Body of pancreas (tissue), 4 donors: ENCODE data around the gene IL1RAPL2. TPM values are rescaled to one million over a fixed set of nuclear protein-coding genes. Genes with fewer than 3 reads are reported as not detected.

Experiments used
- ATAC-seq: fragments of 150-250 bp; one replicate; pipeline ENCODE4 v1.9.1; 2016
- DNase-seq, 4 donors: peaks; one replicate each; pipeline ENCODE4 v3.0.0-alpha.2; 2019
- H3K27ac ChIP-seq, 4 donors: fragments of 200-600 bp; sonication (generic); 1 replicate in 3 of 4; 2 replicates in 1 of 4; pipeline versions ENCODE4 v1.5.1 to v1.6.1; 2016 to 2019; ENCODE audit warnings: mild to moderate bottlenecking in 1 of 4, mixed read lengths in 1 of 4, moderate library complexity in 1 of 4
- H3K27me3 ChIP-seq, 2 donors: fragments of 200-600 bp; sonication (generic); one replicate each; pipeline ENCODE4 v1.6.0; 2016; ENCODE audit warnings: mild to moderate bottlenecking in 1 of 2
- H3K36me3 ChIP-seq, 2 donors: fragments of 200-600 bp; sonication (generic); replicated peaks in 1 of 2; 2 replicates each; pipeline ENCODE4 v1.5.1; 2016; ENCODE audit warnings: low read depth in 2 of 2; ENCODE audit not compliant: insufficient read depth in 1 of 2
- H3K4me1 ChIP-seq: fragments of 200-600 bp; sonication (generic); one replicate; pipeline ENCODE4 v1.6.0; 2016
- H3K4me3 ChIP-seq, 2 donors: fragments of 200-600 bp; sonication (generic); 1 replicate in 1 of 2; 2 replicates in 1 of 2; pipeline ENCODE4 v1.5.1; 2016 to 2019
- H3K9me3 ChIP-seq, 3 donors: fragments of 200-600 bp; sonication (generic); 1 replicate in 2 of 3; 2 replicates in 1 of 3; pipeline ENCODE4 v1.5.1; 2016
- POLR2A ChIP-seq, 3 donors: fragments of 450-650 bp; IDR thresholded peaks; one replicate each; pipeline ENCODE4 v1.6.1; 2016; ENCODE audit warnings: antibody characterized with exemption in 3 of 3, mild to moderate bottlenecking in 2 of 3
- WGBS, 2 donors: methylation state at CpG; one replicate each; pipeline ENCODE4 v1.1.5; 2017; 5-methylcytosine and 5-hydroxymethylcytosine counted together
- intact Hi-C: fragments of 100-400 bp; cut with DNase I; formaldehyde crosslinking; loops from one replicate; pipeline ENCODE4 v1.15.1; 2023
- total RNA-seq, 2 donors: library from RNA; depleted of rRNA; stranded (reverse); fragments of >200 nt; gene quantifications; one replicate each; pipeline ENCODE4 v1.1.0, GENCODE V29; 2016
- TF ChIP-seq, protein P1 (sequence below), 7 experiments: fragments of 450-650 bp in 4 of 7; fragments of 200-600 bp in 3 of 7; sonication (generic) in 3 of 7; IDR thresholded peaks; one replicate each; pipeline ENCODE4 v1.5.1; 2016 to 2019; ENCODE audit warnings: antibody characterized with exemption in 7 of 7

Gene IL1RAPL2
- total RNA-seq, 2 donors from 2014 or later, result not detected

DNA sequence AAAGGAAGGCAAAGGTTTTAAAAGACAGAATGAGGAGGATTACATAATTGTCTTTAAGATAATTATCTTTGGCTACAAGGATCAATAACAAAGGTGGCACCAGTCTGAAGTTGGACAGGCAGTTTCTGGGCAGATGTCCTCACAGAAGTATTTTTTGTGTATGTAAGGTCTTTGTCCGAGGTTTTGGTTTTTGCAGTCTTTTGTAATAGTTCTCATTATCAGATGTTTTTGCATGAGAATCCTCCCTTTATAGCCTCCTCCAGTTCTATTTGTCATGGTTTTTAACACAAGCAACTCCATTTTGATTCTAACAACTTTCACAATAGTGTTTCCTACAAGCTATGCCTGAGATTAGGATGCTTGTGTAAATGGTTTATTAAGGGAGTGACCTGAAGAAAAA lies 286.2 kb downstream of the IL1RAPL2 start:
- Histone ChIP-seq H3K27ac (no peak overlapping the region), H3K4me1 (no peaks in the 10 kb centered on the region), H3K9me3 (no peaks in the 10 kb centered on the region), H3K36me3 (no peaks in the 10 kb centered on the region), H3K4me3 (no peak overlapping the region), H3K27me3 (no peaks in the 10 kb centered on the region)
- WGBS, 2 donors, result 57 to 67% methylated on average over 1 of the region's 1 CpG
- TF ChIP-seq POLR2A (IDR thresholded peaks at IDR 0.05), result no peak
- TF ChIP-seq, protein P1, sequence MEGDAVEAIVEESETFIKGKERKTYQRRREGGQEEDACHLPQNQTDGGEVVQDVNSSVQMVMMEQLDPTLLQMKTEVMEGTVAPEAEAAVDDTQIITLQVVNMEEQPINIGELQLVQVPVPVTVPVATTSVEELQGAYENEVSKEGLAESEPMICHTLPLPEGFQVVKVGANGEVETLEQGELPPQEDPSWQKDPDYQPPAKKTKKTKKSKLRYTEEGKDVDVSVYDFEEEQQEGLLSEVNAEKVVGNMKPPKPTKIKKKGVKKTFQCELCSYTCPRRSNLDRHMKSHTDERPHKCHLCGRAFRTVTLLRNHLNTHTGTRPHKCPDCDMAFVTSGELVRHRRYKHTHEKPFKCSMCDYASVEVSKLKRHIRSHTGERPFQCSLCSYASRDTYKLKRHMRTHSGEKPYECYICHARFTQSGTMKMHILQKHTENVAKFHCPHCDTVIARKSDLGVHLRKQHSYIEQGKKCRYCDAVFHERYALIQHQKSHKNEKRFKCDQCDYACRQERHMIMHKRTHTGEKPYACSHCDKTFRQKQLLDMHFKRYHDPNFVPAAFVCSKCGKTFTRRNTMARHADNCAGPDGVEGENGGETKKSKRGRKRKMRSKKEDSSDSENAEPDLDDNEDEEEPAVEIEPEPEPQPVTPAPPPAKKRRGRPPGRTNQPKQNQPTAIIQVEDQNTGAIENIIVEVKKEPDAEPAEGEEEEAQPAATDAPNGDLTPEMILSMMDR (IDR thresholded peaks at IDR 0.05), result no peak
- ATAC-seq (no peak), DNase-seq (no peak)
- intact Hi-C loops, result no loop called here

DNA sequence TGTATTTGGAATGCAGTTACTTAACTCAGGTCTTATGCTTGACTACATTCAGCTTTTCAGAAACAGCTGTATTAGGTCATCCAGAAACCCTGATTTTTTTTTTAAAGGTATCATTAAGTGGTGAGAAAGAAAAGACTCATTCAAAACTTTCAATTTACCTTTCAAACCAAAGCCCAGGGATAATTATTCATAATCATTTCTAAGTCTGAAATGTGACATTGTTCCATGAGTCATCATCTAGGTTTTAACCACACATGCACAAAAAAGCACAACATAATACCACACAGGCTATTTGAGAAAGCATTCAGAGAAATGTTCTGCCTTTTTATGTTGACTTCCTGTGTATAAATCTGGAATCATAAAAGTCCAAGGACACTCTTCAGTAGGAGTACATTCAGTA lies 288.2 kb downstream of the IL1RAPL2 start:
- DNase-seq (no peak), ATAC-seq (no peak)

DNA sequence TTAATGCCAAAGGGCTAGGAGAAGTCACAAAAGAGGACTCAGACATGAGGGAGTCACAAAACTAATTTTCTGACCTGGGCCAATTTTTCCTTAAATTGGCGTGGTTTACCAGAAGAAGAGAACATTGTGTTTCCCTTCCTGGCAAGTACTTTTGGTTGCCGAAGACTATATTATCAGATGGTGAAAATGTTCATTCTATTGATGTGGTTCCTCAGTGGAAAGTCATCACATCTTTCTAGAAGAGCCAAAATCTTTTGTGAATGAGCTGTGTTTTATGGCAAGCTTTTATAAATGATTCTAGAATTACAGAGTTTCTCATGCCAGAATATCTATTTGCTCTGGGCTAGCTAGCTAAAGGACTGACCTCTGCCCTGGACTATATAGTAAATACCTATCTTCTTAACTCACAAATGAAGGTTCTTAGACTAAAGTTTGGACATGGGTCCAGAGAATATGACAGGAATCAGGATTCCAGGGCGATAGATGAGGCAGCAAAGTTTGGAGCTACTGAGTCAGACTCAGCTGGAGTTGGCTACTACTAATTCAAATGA lies 288.9 kb downstream of the IL1RAPL2 start:
- intact Hi-C loops, result no loop called here
- no peak overlapping the region for H3K27ac ChIP-seq
- 52 to 55% methylated on average over 3 of the region's 3 CpGs for WGBS, 2 donors
- DNase-seq, result no peak
- ATAC-seq, result no peak
- TF ChIP-seq, protein P1 (IDR thresholded peaks at IDR 0.05), result no peak
- TF ChIP-seq POLR2A (IDR thresholded peaks at IDR 0.05), result no peak
- H3K4me3 ChIP-seq, result no peak overlapping the region
- no peaks in the 10 kb centered on the region for H3K36me3 ChIP-seq
- H3K4me1 ChIP-seq, result no peaks in the 10 kb centered on the region
- no peaks in the 10 kb centered on the region for H3K27me3 ChIP-seq
- H3K9me3 ChIP-seq, result no peaks in the 10 kb centered on the region

More for the DNA sequence above, 288.2 kb downstream of the IL1RAPL2 start:
- TF ChIP-seq POLR2A (IDR thresholded peaks at IDR 0.05), result no peak
- TF ChIP-seq, protein P1 (IDR thresholded peaks at IDR 0.05), result no peak
- Histone ChIP-seq H3K27me3 (no peaks in the 10 kb centered on the region), H3K4me1 (no peaks in the 10 kb centered on the region), H3K36me3 (no peaks in the 10 kb centered on the region), H3K9me3 (no peaks in the 10 kb centered on the region), H3K27ac (no peak overlapping the region), H3K4me3 (no peak overlapping the region)
- intact Hi-C loops, result no loop called here

DNA sequence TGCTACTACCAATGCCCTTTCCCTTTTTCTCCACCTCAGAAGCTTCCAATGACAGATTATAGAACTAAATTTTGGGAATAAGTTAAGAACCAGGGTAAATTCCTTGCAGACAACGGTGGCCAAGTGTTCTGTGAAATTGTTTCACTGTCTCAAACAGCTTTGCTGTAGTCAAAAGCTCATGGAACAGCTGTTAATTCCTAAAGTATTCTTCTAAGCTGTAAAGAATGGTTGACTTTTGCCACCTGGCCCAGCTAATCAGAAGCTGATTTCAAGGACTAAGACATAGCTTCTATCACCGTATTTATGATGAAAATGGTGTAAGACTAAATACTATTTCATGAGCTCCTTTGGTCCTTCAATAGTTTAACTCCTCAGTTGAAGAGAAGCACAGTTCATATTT lies 297.5 kb downstream of the IL1RAPL2 start:
- no peaks in the 10 kb centered on the region for H3K27me3 ChIP-seq
- H3K9me3 ChIP-seq, result no peaks in the 10 kb centered on the region
- H3K4me3 ChIP-seq, result no peak overlapping the region
- no peak overlapping the region for H3K27ac ChIP-seq
- WGBS, 2 donors, result 21 to 41% methylated on average over 2 of the region's 2 CpGs
- intact Hi-C loops, result no loop called here
- no peaks in the 10 kb centered on the region for H3K36me3 ChIP-seq
- TF ChIP-seq POLR2A (IDR thresholded peaks at IDR 0.05), result no peak
- TF ChIP-seq, protein P1 (IDR thresholded peaks at IDR 0.05), result no peak
- no peak for DNase-seq
- no peak for ATAC-seq
- H3K4me1 ChIP-seq, result no peaks in the 10 kb centered on the region

DNA sequence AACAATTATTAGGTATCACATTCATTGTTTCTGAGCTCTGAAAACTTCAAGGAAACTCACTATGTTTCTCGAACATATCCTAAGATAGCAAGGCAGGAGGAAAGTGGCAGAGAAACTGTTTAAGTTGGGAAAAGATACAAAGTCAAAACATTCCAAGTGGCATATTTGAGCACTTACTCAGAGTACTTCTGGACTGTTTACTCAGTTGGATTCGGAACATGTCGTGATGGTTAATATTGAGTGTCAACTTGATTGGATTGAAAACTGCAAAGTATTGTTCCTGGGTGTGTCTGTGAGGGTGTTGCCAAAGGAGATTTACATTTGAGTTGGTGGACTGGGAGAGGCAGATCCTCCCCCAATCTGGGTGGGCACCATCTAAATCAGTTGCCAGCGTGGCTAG lies 298.3 kb downstream of the IL1RAPL2 start:
- H3K36me3 ChIP-seq, result no peaks in the 10 kb centered on the region
- 43 to 61% methylated on average over 4 of the region's 4 CpGs for WGBS, 2 donors
- no peak for TF ChIP-seq POLR2A (IDR thresholded peaks at IDR 0.05)
- TF ChIP-seq, protein P1 (IDR thresholded peaks at IDR 0.05), result no peak
- ATAC-seq (no peak), DNase-seq (no peak)
- no peaks in the 10 kb centered on the region for H3K4me1 ChIP-seq
- no peak overlapping the region for H3K27ac ChIP-seq
- no peaks in the 10 kb centered on the region for H3K9me3 ChIP-seq
- H3K27me3 ChIP-seq, result no peaks in the 10 kb centered on the region
- intact Hi-C loops, result no loop called here
- no peak overlapping the region for H3K4me3 ChIP-seq
